ENCODE results near the gene NFYC. TPM values are rescaled to one million over a fixed set of nuclear protein-coding genes. Genes with fewer than 3 reads are reported as not detected.

The NFYC gene
- total RNA-seq, 1 donor from 2014 or later: 49.7 TPM

DNA sequence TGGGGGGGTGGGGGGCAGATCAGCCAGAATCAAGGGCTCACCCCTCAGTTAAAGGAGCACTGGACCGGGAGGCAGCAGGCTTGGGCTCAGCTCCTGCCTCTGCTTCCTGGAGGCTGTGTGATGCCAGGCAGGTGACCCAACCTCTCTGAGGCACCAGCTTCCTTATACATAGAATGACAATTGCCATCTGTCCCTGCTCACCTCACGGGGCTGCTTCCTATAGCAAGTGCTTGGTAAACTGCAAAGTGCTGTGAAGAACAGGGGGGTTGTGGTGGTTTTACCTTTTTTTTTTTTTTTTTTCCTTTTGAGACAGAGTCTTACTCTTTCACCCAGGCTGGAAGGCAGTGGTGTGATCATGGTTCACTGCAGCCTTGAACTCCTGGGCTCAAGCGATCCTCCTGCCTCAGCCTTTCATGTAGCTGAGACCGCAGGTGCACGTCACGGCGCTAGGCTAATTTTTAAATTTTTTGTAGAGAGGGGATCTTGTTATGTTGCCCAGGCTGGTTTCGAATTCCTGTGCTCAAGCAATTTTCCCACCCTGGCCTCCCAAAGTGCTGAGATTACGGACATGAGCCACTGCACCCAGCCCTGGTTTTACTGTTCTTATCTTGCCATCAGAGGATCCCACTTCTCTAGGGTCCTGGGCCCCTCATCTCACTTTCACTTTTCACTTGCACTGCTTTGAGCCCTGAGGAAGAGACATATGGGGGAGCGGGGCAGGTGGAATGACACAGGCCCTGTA lies 103.6 kb downstream of the NFYC start:
- TF ChIP-seq, protein P1, sequence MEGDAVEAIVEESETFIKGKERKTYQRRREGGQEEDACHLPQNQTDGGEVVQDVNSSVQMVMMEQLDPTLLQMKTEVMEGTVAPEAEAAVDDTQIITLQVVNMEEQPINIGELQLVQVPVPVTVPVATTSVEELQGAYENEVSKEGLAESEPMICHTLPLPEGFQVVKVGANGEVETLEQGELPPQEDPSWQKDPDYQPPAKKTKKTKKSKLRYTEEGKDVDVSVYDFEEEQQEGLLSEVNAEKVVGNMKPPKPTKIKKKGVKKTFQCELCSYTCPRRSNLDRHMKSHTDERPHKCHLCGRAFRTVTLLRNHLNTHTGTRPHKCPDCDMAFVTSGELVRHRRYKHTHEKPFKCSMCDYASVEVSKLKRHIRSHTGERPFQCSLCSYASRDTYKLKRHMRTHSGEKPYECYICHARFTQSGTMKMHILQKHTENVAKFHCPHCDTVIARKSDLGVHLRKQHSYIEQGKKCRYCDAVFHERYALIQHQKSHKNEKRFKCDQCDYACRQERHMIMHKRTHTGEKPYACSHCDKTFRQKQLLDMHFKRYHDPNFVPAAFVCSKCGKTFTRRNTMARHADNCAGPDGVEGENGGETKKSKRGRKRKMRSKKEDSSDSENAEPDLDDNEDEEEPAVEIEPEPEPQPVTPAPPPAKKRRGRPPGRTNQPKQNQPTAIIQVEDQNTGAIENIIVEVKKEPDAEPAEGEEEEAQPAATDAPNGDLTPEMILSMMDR (IDR thresholded peaks at IDR 0.05; ENCODE audit: unreplicated experiment): no peak
- H3K4me1 Mint-ChIP-seq (ENCODE audit: unreplicated experiment): peaks cover 7% of the 10 kb centered on the region

GRCh38 chr1:40795811-40796586 lies 104.5 kb downstream of the NFYC start:
- peaks cover 7% of the 10 kb centered on the region for H3K4me1 Mint-ChIP-seq (ENCODE audit: unreplicated experiment)
- H3K4me3 Mint-ChIP-seq (ENCODE audit: unreplicated experiment): no peak overlapping the region
- no peaks in the 10 kb centered on the region for H3K9me3 Mint-ChIP-seq (ENCODE audit: unreplicated experiment)
- DNase-seq (ENCODE audit: low spot score): no peak
- peaks cover 12% of the 10 kb centered on the region for H3K27me3 Mint-ChIP-seq (ENCODE audit: unreplicated experiment)
- H3K27ac Mint-ChIP-seq (ENCODE audit: unreplicated experiment): no peak overlapping the region
- TF ChIP-seq, protein P1 (IDR thresholded peaks at IDR 0.05; ENCODE audit: unreplicated experiment): no peak
- H3K36me3 Mint-ChIP-seq (ENCODE audit: low read depth, unreplicated experiment): no peaks in the 10 kb centered on the region

More for the DNA sequence above, 103.6 kb downstream of the NFYC start:
- no peak overlapping the region for H3K4me3 Mint-ChIP-seq (ENCODE audit: unreplicated experiment)
- no peak for DNase-seq (ENCODE audit: low spot score)
- H3K9me3 Mint-ChIP-seq (ENCODE audit: unreplicated experiment): no peaks in the 10 kb centered on the region
- peaks cover 9% of the 10 kb centered on the region for H3K27me3 Mint-ChIP-seq (ENCODE audit: unreplicated experiment)
- H3K36me3 Mint-ChIP-seq (ENCODE audit: low read depth, unreplicated experiment): no peaks in the 10 kb centered on the region
- no peak overlapping the region for H3K27ac Mint-ChIP-seq (ENCODE audit: unreplicated experiment)

DNA sequence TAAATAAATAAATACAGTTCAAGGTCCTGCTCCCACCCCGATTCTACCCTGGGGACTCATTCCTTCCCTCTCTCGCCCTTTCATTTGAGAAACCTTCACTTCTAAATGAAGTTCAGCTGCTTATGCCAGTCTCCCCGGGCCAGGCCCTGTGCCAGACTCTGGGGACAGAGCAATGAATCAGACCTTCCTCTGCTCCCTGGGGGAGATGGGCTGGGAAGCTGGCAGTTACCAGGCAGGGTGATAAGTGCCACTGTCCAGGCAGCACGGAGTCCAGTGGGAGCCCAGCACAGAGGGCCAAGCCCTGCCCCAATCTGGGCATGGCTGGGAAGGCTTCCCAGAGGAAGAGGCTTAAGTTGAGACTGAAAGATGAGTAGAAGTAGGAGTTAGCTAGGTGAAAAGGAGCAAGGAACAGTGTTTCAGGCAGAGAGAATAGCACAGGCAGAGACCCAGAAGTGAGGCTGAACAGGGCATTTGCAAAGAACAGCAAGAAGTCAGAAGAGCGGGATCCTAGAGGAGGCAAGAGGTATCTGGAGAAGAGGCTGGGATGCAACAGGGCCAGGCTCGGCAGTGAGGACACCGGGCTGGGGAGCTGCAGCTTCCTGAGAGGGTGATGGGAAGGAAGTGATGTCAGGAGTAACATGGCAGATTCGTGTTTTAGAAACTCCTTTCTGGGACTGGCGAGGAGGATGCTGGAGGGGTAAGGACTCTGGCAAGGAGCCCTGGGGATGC lies 105.6 kb downstream of the NFYC start:
- TF ChIP-seq, protein P1 (IDR thresholded peaks at IDR 0.05; ENCODE audit: unreplicated experiment): no peak
- Mint-ChIP-seq H3K4me1 (ENCODE audit: unreplicated experiment) (peaks cover 11% of the 10 kb centered on the region), H3K36me3 (ENCODE audit: low read depth, unreplicated experiment) (no peaks in the 10 kb centered on the region), H3K9me3 (ENCODE audit: unreplicated experiment) (no peaks in the 10 kb centered on the region), H3K4me3 (ENCODE audit: unreplicated experiment) (no peak overlapping the region), H3K27ac (ENCODE audit: unreplicated experiment) (peak overlapping the region; percentile 20), H3K27me3 (ENCODE audit: unreplicated experiment) (peaks cover 16% of the 10 kb centered on the region)
- no peak for DNase-seq (ENCODE audit: low spot score)

- Mint-ChIP-seq H3K36me3 (ENCODE audit: low read depth, unreplicated experiment) (no peaks in the 10 kb centered on the region), H3K27ac (ENCODE audit: unreplicated experiment) (no peak overlapping the region), H3K4me1 (ENCODE audit: unreplicated experiment) (peaks cover 11% of the 10 kb centered on the region), H3K4me3 (ENCODE audit: unreplicated experiment) (no peak overlapping the region), H3K9me3 (ENCODE audit: unreplicated experiment) (no peaks in the 10 kb centered on the region), H3K27me3 (ENCODE audit: unreplicated experiment) (peaks cover 16% of the 10 kb centered on the region)
- no peak for DNase-seq (ENCODE audit: low spot score)
- TF ChIP-seq, protein P1 (IDR thresholded peaks at IDR 0.05; ENCODE audit: unreplicated experiment): no peak
These were observed 106.1 kb downstream of the NFYC start for GRCh38 chr1:40797668-40798010.

All from endothelial cell (in vitro differentiated cells).